Activated CD8-positive, alpha-beta T cell treated with anti-CD3 and anti-CD28 coated beads for 36 hours (primary cell): ENCODE results near the gene PIP5K1B. TPM values are rescaled to one million over a fixed set of nuclear protein-coding genes. Genes with fewer than 3 reads are reported as not detected.

ENCODE experiments used
- ATAC-seq: fragments of 200-7000 bp; cut with Tn5 transposase; one replicate; pipeline ENCODE4 v1.10.0; 2021; ENCODE audit warnings: mild to moderate bottlenecking, moderate library complexity
- CTCF ChIA-PET: fragments of 350-600 bp; sonication (Branson Sonifier 250); formaldehyde crosslinking; loops from one replicate; lab custom pipeline; 2021; ENCODE audit warnings: antibody characterized with exemption; lab: Charles Lee
- POLR2A ChIA-PET: fragments of 350-600 bp; sonication (Branson Sonifier 250); formaldehyde crosslinking; loops from one replicate; lab custom pipeline; 2021; ENCODE audit warnings: antibody characterized with exemption; lab: Charles Lee
- DNase-seq: peaks from one replicate; pipeline ENCODE4 v3.0.0-alpha.2; 2020
- H3K27ac Mint-ChIP-seq: one replicate; pipeline ENCODE4 v1.8.0; 2021; ENCODE audit warnings: mild to moderate bottlenecking, mixed read lengths
- H3K27me3 Mint-ChIP-seq: one replicate; pipeline ENCODE4 v1.8.0; 2021; ENCODE audit warnings: mixed read lengths
- H3K36me3 Mint-ChIP-seq: one replicate; pipeline ENCODE4 v1.8.0; 2021; ENCODE audit warnings: low read depth, mixed read lengths
- H3K4me1 Mint-ChIP-seq: one replicate; pipeline ENCODE4 v1.8.0; 2021; ENCODE audit warnings: low read depth, mixed read lengths
- H3K4me3 Mint-ChIP-seq: one replicate; pipeline ENCODE4 v1.8.0; 2021; ENCODE audit warnings: mild to moderate bottlenecking, moderate library complexity, mixed read lengths
- H3K9me3 Mint-ChIP-seq: one replicate; pipeline ENCODE4 v1.8.0; 2021; ENCODE audit warnings: mixed read lengths
- intact Hi-C: fragments of 100-400 bp; cut with micrococcal nuclease; formaldehyde crosslinking; loops from one replicate; pipeline ENCODE4 v1.10.0; 2022
- total RNA-seq, 2 experiments: library from RNA; stranded (reverse); gene quantifications; one replicate each; pipeline ENCODE4 v1.2.3, GENCODE V29; 2021
- TF ChIP-seq, protein P1 (sequence below): fragments of 200-600 bp; IDR thresholded peaks from one replicate; pipeline ENCODE4 v1.8.0; 2022; ENCODE audit warnings: antibody characterized with exemption, mild to moderate bottlenecking

The PIP5K1B gene
- total RNA-seq, 2 experiments from 2014 or later = 0.43 to 0.98 TPM

DNA sequence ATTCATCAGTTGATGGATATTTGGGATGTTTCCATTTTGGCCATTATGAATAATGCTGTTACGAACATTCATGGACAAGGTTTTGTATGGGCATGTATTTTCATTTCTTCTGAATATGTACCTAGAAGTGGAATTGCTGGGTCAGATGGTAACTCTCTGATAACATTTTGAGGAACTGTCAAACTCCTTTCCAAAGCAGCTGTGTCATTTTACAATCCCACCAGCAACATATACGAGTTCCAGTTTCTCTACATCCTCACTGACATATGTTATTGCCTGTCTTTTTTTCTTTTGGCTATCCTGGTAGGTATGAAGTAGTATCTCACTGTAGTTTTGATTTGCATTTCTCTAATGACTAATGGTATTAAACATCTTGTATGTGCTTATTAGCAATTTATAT lies 222.1 kb downstream of the PIP5K1B start:
- Mint-ChIP-seq H3K27ac (no peak overlapping the region), H3K36me3 (no peaks in the 10 kb centered on the region), H3K27me3 (peaks cover 28% of the 10 kb centered on the region), H3K9me3 (no peaks in the 10 kb centered on the region), H3K4me3 (no peak overlapping the region), H3K4me1 (peaks cover 8% of the 10 kb centered on the region)
- POLR2A ChIA-PET = no interaction called here
- TF ChIP-seq, protein P1, sequence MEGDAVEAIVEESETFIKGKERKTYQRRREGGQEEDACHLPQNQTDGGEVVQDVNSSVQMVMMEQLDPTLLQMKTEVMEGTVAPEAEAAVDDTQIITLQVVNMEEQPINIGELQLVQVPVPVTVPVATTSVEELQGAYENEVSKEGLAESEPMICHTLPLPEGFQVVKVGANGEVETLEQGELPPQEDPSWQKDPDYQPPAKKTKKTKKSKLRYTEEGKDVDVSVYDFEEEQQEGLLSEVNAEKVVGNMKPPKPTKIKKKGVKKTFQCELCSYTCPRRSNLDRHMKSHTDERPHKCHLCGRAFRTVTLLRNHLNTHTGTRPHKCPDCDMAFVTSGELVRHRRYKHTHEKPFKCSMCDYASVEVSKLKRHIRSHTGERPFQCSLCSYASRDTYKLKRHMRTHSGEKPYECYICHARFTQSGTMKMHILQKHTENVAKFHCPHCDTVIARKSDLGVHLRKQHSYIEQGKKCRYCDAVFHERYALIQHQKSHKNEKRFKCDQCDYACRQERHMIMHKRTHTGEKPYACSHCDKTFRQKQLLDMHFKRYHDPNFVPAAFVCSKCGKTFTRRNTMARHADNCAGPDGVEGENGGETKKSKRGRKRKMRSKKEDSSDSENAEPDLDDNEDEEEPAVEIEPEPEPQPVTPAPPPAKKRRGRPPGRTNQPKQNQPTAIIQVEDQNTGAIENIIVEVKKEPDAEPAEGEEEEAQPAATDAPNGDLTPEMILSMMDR = no peak
- intact Hi-C loops = no loop called here
- CTCF ChIA-PET = interaction anchor here (1.2 kb wide), 1 partner anchor 73 kb away, joined by 3 read pairs; no protein-coding TSS in a partner anchor
- DNase-seq (no peak), ATAC-seq (no peak)

DNA sequence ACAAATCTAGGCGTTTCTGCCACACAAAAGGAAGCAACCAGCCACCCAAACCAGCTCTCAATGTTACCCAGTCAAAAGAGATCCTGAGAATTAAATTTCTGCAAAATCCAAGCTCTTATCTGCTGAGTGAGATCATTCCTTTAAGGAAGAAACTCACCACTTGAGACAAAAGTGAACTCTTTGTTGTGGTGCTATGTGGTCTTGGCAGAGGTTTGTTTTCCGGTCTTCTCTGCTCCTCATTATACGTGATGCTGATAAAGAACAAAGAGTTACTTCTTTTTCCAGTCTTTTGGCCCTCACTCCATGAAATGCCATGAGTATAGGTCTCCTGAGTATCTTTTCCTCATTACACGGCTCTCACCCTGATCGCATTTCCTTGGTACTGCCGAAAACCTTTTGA lies 226.8 kb downstream of the PIP5K1B start:
- peaks cover 36% of the 10 kb centered on the region for H3K27me3 Mint-ChIP-seq
- DNase-seq (no peak), ATAC-seq (no peak)
- no peak overlapping the region for H3K4me3 Mint-ChIP-seq
- H3K36me3 Mint-ChIP-seq = no peaks in the 10 kb centered on the region
- intact Hi-C loops = no loop called here
- no peaks in the 10 kb centered on the region for H3K9me3 Mint-ChIP-seq
- ChIA-PET CTCF (no interaction called here), POLR2A (no interaction called here)
- H3K27ac Mint-ChIP-seq = no peak overlapping the region
- H3K4me1 Mint-ChIP-seq = peaks cover 16% of the 10 kb centered on the region
- TF ChIP-seq, protein P1 = no peak

DNA sequence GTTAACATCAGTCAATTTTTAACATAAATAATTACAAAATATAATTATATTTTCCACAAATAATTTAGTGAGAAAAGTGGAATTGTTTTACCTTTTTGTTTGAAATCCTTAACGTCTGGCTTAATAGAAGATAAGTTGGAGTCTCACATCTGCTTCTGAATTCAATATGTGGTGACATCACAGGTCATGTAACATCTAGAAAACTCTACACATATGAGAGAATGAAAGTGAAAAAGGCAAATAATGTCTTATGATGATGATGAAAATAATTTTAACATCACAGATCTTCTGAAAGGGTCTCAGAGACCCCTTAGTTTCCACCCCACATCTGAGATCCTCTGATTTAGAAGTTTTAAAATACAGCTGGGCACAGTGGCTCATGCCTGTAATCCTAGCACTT lies 227.4 kb downstream of the PIP5K1B start:
- no peak overlapping the region for H3K4me3 Mint-ChIP-seq
- ChIA-PET POLR2A (no interaction called here), CTCF (no interaction called here)
- H3K27ac Mint-ChIP-seq = no peak overlapping the region
- TF ChIP-seq, protein P1 = no peak
- peaks cover 16% of the 10 kb centered on the region for H3K4me1 Mint-ChIP-seq
- peaks cover 39% of the 10 kb centered on the region for H3K27me3 Mint-ChIP-seq
- ATAC-seq (no peak), DNase-seq (no peak)
- no peaks in the 10 kb centered on the region for H3K9me3 Mint-ChIP-seq
- no peaks in the 10 kb centered on the region for H3K36me3 Mint-ChIP-seq
- intact Hi-C loops = no loop called here

DNA sequence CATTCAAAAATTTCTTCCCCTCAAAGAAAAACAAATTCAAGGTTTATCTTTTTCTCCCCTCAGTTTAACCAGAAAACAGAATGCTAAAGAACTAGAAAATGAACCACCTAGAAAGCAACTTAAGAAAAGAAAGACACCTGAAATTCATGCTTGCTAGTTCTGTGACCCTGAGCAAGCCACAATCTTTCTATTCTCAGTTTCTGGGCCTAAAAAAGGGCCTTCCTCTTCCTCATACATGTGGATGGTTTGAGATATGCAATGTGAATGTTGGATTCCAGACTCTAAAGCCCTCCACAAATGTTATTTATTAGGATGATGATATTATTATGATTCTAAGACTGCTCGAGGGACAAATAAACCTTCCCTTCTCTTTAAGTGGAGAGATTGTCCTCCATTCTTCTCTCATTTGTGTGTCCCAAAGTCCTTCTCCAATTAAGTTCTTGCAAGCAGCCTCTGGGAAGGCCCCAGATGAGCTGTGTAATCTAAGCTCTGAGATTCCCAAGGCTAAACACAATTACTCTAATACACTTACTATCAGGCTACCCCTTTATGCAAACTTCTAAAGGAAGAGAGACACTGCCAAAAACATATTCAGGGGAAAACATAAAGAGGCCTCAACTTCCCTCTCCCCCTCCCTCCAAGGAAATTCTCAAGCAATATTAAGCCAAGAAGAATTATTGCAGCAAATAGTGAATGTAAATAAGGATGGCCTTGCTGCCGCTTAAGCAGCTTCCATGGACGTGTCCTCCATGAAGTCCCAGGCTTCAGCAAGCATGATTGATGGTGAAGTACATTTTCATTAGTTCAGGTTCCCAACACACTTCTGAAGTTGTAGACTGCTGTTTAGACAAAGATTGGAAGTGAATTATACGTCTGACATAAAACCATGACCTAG lies 228.6 kb downstream of the PIP5K1B start:
- ChIA-PET CTCF (no interaction called here), POLR2A (no interaction called here)
- Mint-ChIP-seq H3K36me3 (no peaks in the 10 kb centered on the region), H3K4me1 (peaks cover 16% of the 10 kb centered on the region), H3K27me3 (peaks cover 42% of the 10 kb centered on the region), H3K27ac (no peak overlapping the region), H3K9me3 (no peaks in the 10 kb centered on the region), H3K4me3 (no peak overlapping the region)
- ATAC-seq (no peak), DNase-seq (no peak)
- TF ChIP-seq, protein P1 = no peak
- intact Hi-C loops = no loop called here

DNA sequence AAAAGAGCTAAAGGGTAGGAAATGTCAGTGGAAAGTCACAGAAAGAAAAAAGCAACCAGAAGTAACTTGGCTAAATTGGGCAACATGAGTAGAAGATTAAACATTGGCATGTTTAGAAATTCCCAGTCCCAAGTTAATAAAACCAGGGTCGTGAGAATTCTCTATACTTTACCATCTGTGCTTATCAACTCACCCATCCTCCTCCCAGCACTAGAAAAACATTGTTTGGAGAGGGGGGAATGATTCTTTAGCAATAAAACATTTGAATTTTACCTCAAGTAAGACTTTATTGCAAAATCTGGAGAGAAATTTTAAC lies 229.2 kb downstream of the PIP5K1B start:
- DNase-seq (no peak), ATAC-seq (no peak)
- no peak overlapping the region for H3K4me3 Mint-ChIP-seq
- H3K9me3 Mint-ChIP-seq = no peaks in the 10 kb centered on the region
- CTCF ChIA-PET = no interaction called here
- peaks cover 42% of the 10 kb centered on the region for H3K27me3 Mint-ChIP-seq
- H3K36me3 Mint-ChIP-seq = no peaks in the 10 kb centered on the region
- POLR2A ChIA-PET = no interaction called here
- TF ChIP-seq, protein P1 = no peak
- H3K4me1 Mint-ChIP-seq = peaks cover 16% of the 10 kb centered on the region
- H3K27ac Mint-ChIP-seq = no peak overlapping the region
- intact Hi-C loops = no loop called here
